K562 (cell line): ENCODE measurements around the gene POLE2. TPM values are rescaled to one million over a fixed set of nuclear protein-coding genes. Genes with fewer than 3 reads are reported as not detected.

Experiments
- KDM1A ChIP-seq, 2 experiments: fragments of 450-650 bp; IDR thresholded peaks; 2 replicates each; pipeline ENCODE4 v1.6.1; 2016; ENCODE audit warnings: mild to moderate bottlenecking in 2 of 2
- RBM25 ChIP-seq: fragments of 200-400 bp; formaldehyde crosslinking; IDR thresholded peaks from 2 replicates; pipeline ENCODE4 v1.6.1; 2018; ENCODE audit warnings: low read length, low read depth, moderate library complexity; ENCODE audit not compliant: severe bottlenecking
- RNF2 ChIP-seq: sonication (generic); IDR thresholded peaks from 2 replicates; pipeline ENCODE4 v1.6.1; 2016
- ZBTB40 ChIP-seq, 2 experiments: fragments of 450-650 bp in 1 of 2; sonication (generic) in 1 of 2; formaldehyde crosslinking in 1 of 2; IDR thresholded peaks; 2 replicates each; pipeline versions ENCODE4 v1.7.1 to v1.9.0; 2016 to 2022; ENCODE audit warnings: inconsistent platforms in 1 of 2, mild to moderate bottlenecking in 1 of 2, missing genetic modification reagents in 1 of 2
- ZNF407 ChIP-seq: fragments of 450-650 bp; IDR thresholded peaks from 2 replicates; pipeline ENCODE4 v1.6.1; 2016; ENCODE audit warnings: low read depth
- ZNF592 ChIP-seq: fragments of 450-650 bp; IDR thresholded peaks from 2 replicates; pipeline ENCODE4 v1.6.1; 2017; ENCODE audit warnings: antibody characterized with exemption, mild to moderate bottlenecking
- polyA plus RNA-seq, 8 experiments: library from polyadenylated mRNA; depleted of rRNA in 4 of 8; stranded (reverse) in 5 of 8; unstranded in 3 of 8; fragments of >200 nt; fragmentation: Nextera tagmentation in 2 of 8; fragmentation: Illumina TruSeq in 1 of 8; extraction: Ambion mirVana in 2 of 8; extraction: Trizol in 1 of 8; gene quantifications; 2 replicates each; pipeline versions ENCODE4 v1.2.1 to v1.2.3, GENCODE V29; 2011 to 2014; ENCODE audit warnings: inconsistent platforms in 1 of 8, missing spikeins in 1 of 8
- total RNA-seq, 7 experiments: library from RNA; depleted of rRNA in 6 of 7; stranded (reverse); fragments of >200 nt in 6 of 7; fragmentation: Illumina TruSeq in 2 of 7; extraction: Trizol in 2 of 7; gene quantifications; 2 replicates each; pipeline versions ENCODE4 v1.2.1 to v1.2.3, GENCODE V29; 2011 to 2021; ENCODE audit warnings: low replicate concordance in 1 of 7

The POLE2 gene
- total and polyA plus RNA-seq, 9 of the 15 experiments (the other 6 are each of a cell fraction or from before 2014, with no cell fraction given) = 30.7 to 78.4 (median 55.4) TPM

DNA sequence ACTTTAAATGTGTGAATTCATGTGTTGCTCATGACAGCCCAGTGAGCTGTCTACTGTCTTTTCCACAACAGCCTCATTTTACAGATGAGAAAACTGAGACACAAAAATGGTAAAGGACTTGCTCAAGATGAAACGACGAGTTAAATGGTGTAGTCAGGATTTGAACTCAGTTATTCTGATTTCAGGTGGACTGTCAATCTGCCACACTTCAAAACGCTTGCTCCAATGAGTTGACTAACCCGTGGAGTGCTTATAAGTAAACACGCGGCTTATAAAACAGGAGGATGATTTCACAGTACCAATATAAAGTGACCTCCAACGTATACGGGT lies 652 bp upstream of the POLE2 start (continued):
- TF ChIP-seq ZNF407 = no peak
- peak in 1 of 2 experiments; percentile 27; a peak in 1 of 4 replicates for TF ChIP-seq KDM1A (IDR thresholded peaks at IDR 0.05)
- TF ChIP-seq ZNF592 = 0 out of 2 replicates have a peak, but pooled peaks have one; percentile 8
- TF ChIP-seq RBM25 = peak; percentile 33
- TF ChIP-seq RNF2 = no peak
- no peak for TF ChIP-seq ZBTB40 (IDR thresholded peaks at IDR 0.05)
- no peak for TF ChIP-seq ZBTB40 (CRISPR knock-in tag; IDR thresholded peaks at IDR 0.05)
